GM12878 (cell line): ENCODE data around the gene SCP2. TPM values are rescaled to one million over a fixed set of nuclear protein-coding genes. Genes with fewer than 3 reads are reported as not detected.

Source experiments
- ATAC-seq: fragments of 200-7000 bp; cut with Tn5 transposase; 3 replicates; pipeline ENCODE4 v1.9.1; 2020; ENCODE audit warnings: mild to moderate bottlenecking, moderate library complexity
- BruUV-seq: library from RNA; stranded (reverse); fragments of 400-500 nt; replicated peaks from 2 replicates; lab custom pipeline; 2021; lab: Mats Ljungman, UMichigan
- CTCF ChIA-PET: fragments of 300-600 bp; sonication (Branson Sonifier 250); formaldehyde crosslinking; extraction: SDS; loops from one replicate; lab custom pipeline; 2021; ENCODE audit warnings: inconsistent platforms; lab: Yijun Ruan, JAX
- POLR2A ChIA-PET: fragments of 350-600 bp; formaldehyde crosslinking; extraction: SDS; loops from one replicate; lab custom pipeline; 2021; ENCODE audit warnings: inconsistent platforms; lab: Charles Lee
- RAD21 ChIA-PET: fragments of 300-600 bp; sonication (Branson Sonifier 250); formaldehyde crosslinking; loops from one replicate; lab custom pipeline; 2023; ENCODE audit warnings: antibody characterized with exemption; ENCODE audit not compliant: unreplicated experiment; lab: Charles Lee
- SMC1A ChIA-PET: fragments of 300-600 bp; sonication (Branson Sonifier 250); formaldehyde crosslinking; loops from one replicate; lab custom pipeline; 2023; ENCODE audit not compliant: unreplicated experiment, uncharacterized antibody; lab: Charles Lee
- DNase-seq: peaks from one replicate; pipeline ENCODE4 v3.0.0-alpha.2; 2011; ENCODE audit warnings: low read depth, low spot score
- FAIRE-seq: peaks from 3 replicates; lab custom pipeline; 2011; peaks lifted over from hg19 to GRCh38; lab: Jason Lieb, UNC
- H2AFZ ChIP-seq: 2 replicates; pipeline ENCODE4 v1.6.0; 2011; ENCODE audit warnings: low read depth, low read length, control low read depth; ENCODE audit not compliant: control insufficient read depth
- H3K27ac ChIP-seq: 2 replicates; pipeline ENCODE4 v1.5.1; 2011; ENCODE audit warnings: control low read depth; ENCODE audit not compliant: control insufficient read depth, insufficient read depth
- H3K27me3 ChIP-seq, 2 experiments: replicated peaks in 1 of 2; 2 replicates each; pipeline versions ENCODE4 v1.6.0 to v1.6.1; 2011; ENCODE audit warnings: low read length in 1 of 2; ENCODE audit not compliant: control insufficient read depth in 2 of 2, insufficient read depth in 2 of 2
- H3K36me3 ChIP-seq, 2 experiments: 2 replicates each; pipeline ENCODE4 v1.5.1; 2011; ENCODE audit warnings: low read length in 1 of 2; ENCODE audit not compliant: control insufficient read depth in 2 of 2, insufficient read depth in 2 of 2
- H3K4me1 ChIP-seq: 2 replicates; pipeline ENCODE4 v1.6.1; 2011; ENCODE audit warnings: mild to moderate bottlenecking, low read length, moderate library complexity, mixed read lengths; ENCODE audit not compliant: control insufficient read depth, insufficient read depth
- H3K4me2 ChIP-seq: 2 replicates; pipeline ENCODE4 v1.6.0; 2011; ENCODE audit warnings: control low read depth; ENCODE audit not compliant: control insufficient read depth, insufficient read depth
- H3K4me3 ChIP-seq: fragments of 200-600 bp; sonication (generic); 2 replicates; pipeline ENCODE4 v1.5.1; 2016
- H3K79me2 ChIP-seq: 2 replicates; pipeline ENCODE4 v1.6.0; 2011; ENCODE audit warnings: low read length; ENCODE audit not compliant: control insufficient read depth, insufficient read depth
- H3K9ac ChIP-seq: 2 replicates; pipeline ENCODE4 v1.8.0; 2011; ENCODE audit warnings: low read length, control low read depth, mixed read lengths; ENCODE audit not compliant: control insufficient read depth, insufficient read depth
- H3K9me3 ChIP-seq: replicated peaks from 3 replicates; pipeline ENCODE4 v1.5.1; 2011; ENCODE audit warnings: mild to moderate bottlenecking, low read length; ENCODE audit not compliant: control insufficient read depth, insufficient read depth
- H4K20me1 ChIP-seq: 2 replicates; pipeline ENCODE4 v1.6.0; 2011; ENCODE audit not compliant: control insufficient read depth, insufficient read depth
- CBFB ChIP-seq: IDR thresholded peaks from 2 replicates; pipeline ENCODE4 v1.6.1; 2016; ENCODE audit warnings: antibody characterized with exemption, low read depth
- JUNB ChIP-seq: IDR thresholded peaks from 2 replicates; pipeline ENCODE4 v1.6.1; 2016; ENCODE audit warnings: antibody characterized with exemption, mild to moderate bottlenecking
- LARP7 ChIP-seq: fragments of 450-650 bp; IDR thresholded peaks from 2 replicates; pipeline ENCODE4 v1.6.1; 2017; ENCODE audit warnings: mild to moderate bottlenecking
- MEF2A ChIP-seq: IDR thresholded peaks from 2 replicates; pipeline ENCODE4 v1.6.1; 2011; ENCODE audit warnings: low read depth, mild to moderate bottlenecking, low read length, moderate library complexity; ENCODE audit not compliant: insufficient read depth
- POLR2AphosphoS5 ChIP-seq: IDR thresholded peaks from 2 replicates; pipeline ENCODE4 v1.6.1; 2011; ENCODE audit warnings: mild to moderate bottlenecking, low read length, inconsistent platforms
- RAD21 ChIP-seq: IDR thresholded peaks from 2 replicates; pipeline ENCODE4 v1.6.1; 2011; ENCODE audit warnings: mild to moderate bottlenecking, low read depth, low read length, moderate library complexity; ENCODE audit not compliant: insufficient read depth
- RBBP5 ChIP-seq: fragments of 200-600 bp; sonication (generic); conservative IDR thresholded peaks from 2 replicates; pipeline ENCODE4 v1.6.1; 2016
- STAT3 ChIP-seq: IDR thresholded peaks from 2 replicates; pipeline ENCODE4 v1.6.1; 2011; ENCODE audit warnings: low read depth, low read length, improper control_type of control experiment
- WRNIP1 ChIP-seq: IDR thresholded peaks from 2 replicates; pipeline ENCODE4 v1.6.1; 2011; ENCODE audit warnings: low read depth, low read length, improper control_type of control experiment, borderline replicate concordance
- WGBS: methylation state at CpG from one replicate; pipeline ENCODE4 v1.1.6; 2016; ENCODE audit warnings: low lambda C conversion rate; ENCODE audit not compliant: insufficient replicate concordance, insufficient coverage; ENCODE audit errors: missing lambda C conversion rate; 5-methylcytosine and 5-hydroxymethylcytosine counted together
- in situ Hi-C: fragments of 300-500 bp; cut with MboI; formaldehyde crosslinking; loops from 9 replicates; pipeline ENCODE4 v1.14.3; 2018; ENCODE audit warnings: mixed read lengths
- intact Hi-C: fragments of 100-400 bp; cut with micrococcal nuclease; formaldehyde crosslinking; loops from one replicate; pipeline ENCODE4 v1.14.2; 2022; ENCODE audit not compliant: unreplicated experiment
- polyA plus RNA-seq, 11 experiments: library from polyadenylated mRNA; depleted of rRNA in 4 of 11; unstranded in 6 of 11; stranded (reverse) in 5 of 11; fragments of >200 nt; fragmentation: Nextera tagmentation in 4 of 11; fragmentation: Illumina TruSeq in 1 of 11; extraction: Ambion mirVana in 4 of 11; extraction: Trizol in 1 of 11; gene quantifications; 1 replicate in 1 of 11; 2 replicates in 10 of 11; pipeline versions ENCODE4 v1.2.1 to v1.2.3, GENCODE V29; 2011 to 2016; ENCODE audit warnings: inconsistent platforms in 2 of 11, missing spikeins in 2 of 11, low read depth in 1 of 11
- total RNA-seq, 4 experiments: library from RNA; depleted of rRNA in 3 of 4; stranded (reverse); fragments of >200 nt in 3 of 4; fragmentation: Illumina TruSeq in 1 of 4; extraction: Trizol in 1 of 4; gene quantifications; 2 replicates each; pipeline versions ENCODE4 v1.2.1 to v1.2.3, GENCODE V29; 2013 to 2021
- TF ChIP-seq, protein P1 (sequence below): fragments of 150-350 bp; IDR thresholded peaks from 2 replicates; pipeline ENCODE4 v1.6.1; 2016; ENCODE audit warnings: low read depth, low read length
- TF ChIP-seq, protein P2 (sequence below): fragments of 450-650 bp; formaldehyde crosslinking; IDR thresholded peaks from 2 replicates; pipeline ENCODE4 v1.4.0; 2022; ENCODE audit warnings: mild to moderate bottlenecking, moderate library complexity

Gene SCP2
- total and polyA plus RNA-seq, 10 of the 15 experiments (the other 5 are each of a cell fraction or from before 2014, with no cell fraction given) = 74.3 to 327 (median 127) TPM

DNA sequence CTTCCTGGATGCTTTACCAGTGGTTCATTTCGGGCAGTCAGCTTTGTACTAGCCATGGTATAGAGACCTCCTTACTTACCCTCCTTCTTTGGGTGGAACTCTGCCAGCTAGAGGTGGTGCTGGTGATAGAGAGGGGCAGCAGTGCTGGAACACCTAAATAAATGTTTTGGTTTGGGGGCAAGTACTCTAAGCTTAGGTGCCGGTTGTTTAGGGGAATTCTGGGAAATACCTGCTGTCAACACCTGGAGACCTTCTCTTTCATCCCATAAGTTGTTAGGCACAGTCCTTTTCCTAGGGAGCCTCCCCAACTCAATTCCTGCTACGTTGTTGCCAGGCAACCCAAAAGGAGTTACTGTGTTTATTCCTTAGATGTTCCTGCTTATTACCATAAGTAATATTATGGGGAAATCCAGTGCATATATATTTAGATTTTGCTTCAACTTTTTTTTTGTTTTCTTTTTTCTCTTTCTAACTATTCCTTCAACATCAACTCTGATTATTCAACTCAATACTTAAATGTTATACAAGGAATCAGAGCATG, 16.9 kb downstream of the SCP2 start:
- Histone ChIP-seq H3K27me3 (no peaks in the 10 kb centered on the region; a peak in 1 of 4 replicates), H3K9ac (no peak overlapping the region), H3K9me3 (no peaks in the 10 kb centered on the region), H3K4me3 (no peak overlapping the region), H3K79me2 (no peaks in the 10 kb centered on the region), H3K27ac (no peak overlapping the region), H3K4me1 (no peaks in the 10 kb centered on the region), H3K4me2 (no peak overlapping the region), H3K36me3 (no peaks in the 10 kb centered on the region), H2AFZ (no peak overlapping the region), H4K20me1 (no peaks in the 10 kb centered on the region)
- ChIA-PET RAD21 (no interaction called here), CTCF (no interaction called here), POLR2A (interaction anchor here (0.6 kb wide), 1 partner anchor 21 kb away, joined by 3 read pairs; no protein-coding TSS in a partner anchor), SMC1A (interaction anchor here (1.1 kb wide), 1 partner anchor 10 kb away, joined by 4 read pairs; no protein-coding TSS in a partner anchor)
- 56% methylated on average over 3 of the region's 3 CpGs for WGBS
- ATAC-seq (no peak), FAIRE-seq (no peak), DNase-seq (no peak)
- TF ChIP-seq JUNB = no peak
- TF ChIP-seq WRNIP1 = no peak
- TF ChIP-seq CBFB = no peak
- no peak for TF ChIP-seq LARP7
- no peak for TF ChIP-seq RAD21
- intact Hi-C loops = no loop called here
- in situ Hi-C loops = no loop called here
- no TSS peak for BruUV-seq

DNA sequence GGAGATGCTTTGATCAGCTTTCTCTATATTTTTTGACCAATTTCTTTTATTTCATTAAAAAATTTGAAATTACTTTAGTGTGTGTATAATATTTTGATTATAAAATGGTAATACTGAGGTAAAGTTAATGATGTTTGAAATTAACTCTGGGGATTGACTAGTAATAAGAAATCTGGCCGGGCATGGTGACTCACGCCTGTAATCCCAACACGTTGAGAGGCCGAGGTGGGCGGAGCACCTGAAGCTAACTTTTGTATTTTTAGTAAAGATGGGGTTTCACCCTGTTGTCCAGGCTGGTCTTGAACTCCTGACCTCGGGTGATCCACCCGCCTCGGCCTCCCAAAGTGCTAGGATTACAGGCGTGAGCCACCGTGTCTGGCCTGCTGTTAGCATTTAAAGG, 17.5 kb downstream of the SCP2 start:
- FAIRE-seq = no peak
- 64% methylated on average over 10 of the region's 10 CpGs for WGBS
- POLR2A ChIA-PET = interaction anchor here (0.6 kb wide), 1 partner anchor 21 kb away, joined by 3 read pairs; no protein-coding TSS in a partner anchor

More for the DNA sequence above, 17.5 kb downstream of the SCP2 start:
- Histone ChIP-seq H3K4me1 (no peaks in the 10 kb centered on the region), H4K20me1 (no peaks in the 10 kb centered on the region), H3K4me3 (no peak overlapping the region), H3K27ac (no peak overlapping the region), H3K9me3 (no peaks in the 10 kb centered on the region), H3K36me3 (no peaks in the 10 kb centered on the region), H2AFZ (no peak overlapping the region), H3K27me3 (no peaks in the 10 kb centered on the region), H3K9ac (no peak overlapping the region)
- no TSS peak for BruUV-seq
- in situ Hi-C loops = no loop called here
- no peak for DNase-seq
- ChIA-PET CTCF (no interaction called here), SMC1A (interaction anchor here (1.1 kb wide), 1 partner anchor 9 kb away, joined by 4 read pairs; no protein-coding TSS in a partner anchor), RAD21 (no interaction called here)
- TF ChIP-seq POLR2AphosphoS5 = no peak
- TF ChIP-seq, protein P1, sequence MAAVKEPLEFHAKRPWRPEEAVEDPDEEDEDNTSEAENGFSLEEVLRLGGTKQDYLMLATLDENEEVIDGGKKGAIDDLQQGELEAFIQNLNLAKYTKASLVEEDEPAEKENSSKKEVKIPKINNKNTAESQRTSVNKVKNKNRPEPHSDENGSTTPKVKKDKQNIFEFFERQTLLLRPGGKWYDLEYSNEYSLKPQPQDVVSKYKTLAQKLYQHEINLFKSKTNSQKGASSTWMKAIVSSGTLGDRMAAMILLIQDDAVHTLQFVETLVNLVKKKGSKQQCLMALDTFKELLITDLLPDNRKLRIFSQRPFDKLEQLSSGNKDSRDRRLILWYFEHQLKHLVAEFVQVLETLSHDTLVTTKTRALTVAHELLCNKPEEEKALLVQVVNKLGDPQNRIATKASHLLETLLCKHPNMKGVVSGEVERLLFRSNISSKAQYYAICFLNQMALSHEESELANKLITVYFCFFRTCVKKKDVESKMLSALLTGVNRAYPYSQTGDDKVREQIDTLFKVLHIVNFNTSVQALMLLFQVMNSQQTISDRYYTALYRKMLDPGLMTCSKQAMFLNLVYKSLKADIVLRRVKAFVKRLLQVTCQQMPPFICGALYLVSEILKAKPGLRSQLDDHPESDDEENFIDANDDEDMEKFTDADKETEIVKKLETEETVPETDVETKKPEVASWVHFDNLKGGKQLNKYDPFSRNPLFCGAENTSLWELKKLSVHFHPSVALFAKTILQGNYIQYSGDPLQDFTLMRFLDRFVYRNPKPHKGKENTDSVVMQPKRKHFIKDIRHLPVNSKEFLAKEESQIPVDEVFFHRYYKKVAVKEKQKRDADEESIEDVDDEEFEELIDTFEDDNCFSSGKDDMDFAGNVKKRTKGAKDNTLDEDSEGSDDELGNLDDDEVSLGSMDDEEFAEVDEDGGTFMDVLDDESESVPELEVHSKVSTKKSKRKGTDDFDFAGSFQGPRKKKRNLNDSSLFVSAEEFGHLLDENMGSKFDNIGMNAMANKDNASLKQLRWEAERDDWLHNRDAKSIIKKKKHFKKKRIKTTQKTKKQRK = no peak
- TF ChIP-seq STAT3 = no peak
- no peak for TF ChIP-seq MEF2A
- no peak for TF ChIP-seq RBBP5
- TF ChIP-seq, protein P2, sequence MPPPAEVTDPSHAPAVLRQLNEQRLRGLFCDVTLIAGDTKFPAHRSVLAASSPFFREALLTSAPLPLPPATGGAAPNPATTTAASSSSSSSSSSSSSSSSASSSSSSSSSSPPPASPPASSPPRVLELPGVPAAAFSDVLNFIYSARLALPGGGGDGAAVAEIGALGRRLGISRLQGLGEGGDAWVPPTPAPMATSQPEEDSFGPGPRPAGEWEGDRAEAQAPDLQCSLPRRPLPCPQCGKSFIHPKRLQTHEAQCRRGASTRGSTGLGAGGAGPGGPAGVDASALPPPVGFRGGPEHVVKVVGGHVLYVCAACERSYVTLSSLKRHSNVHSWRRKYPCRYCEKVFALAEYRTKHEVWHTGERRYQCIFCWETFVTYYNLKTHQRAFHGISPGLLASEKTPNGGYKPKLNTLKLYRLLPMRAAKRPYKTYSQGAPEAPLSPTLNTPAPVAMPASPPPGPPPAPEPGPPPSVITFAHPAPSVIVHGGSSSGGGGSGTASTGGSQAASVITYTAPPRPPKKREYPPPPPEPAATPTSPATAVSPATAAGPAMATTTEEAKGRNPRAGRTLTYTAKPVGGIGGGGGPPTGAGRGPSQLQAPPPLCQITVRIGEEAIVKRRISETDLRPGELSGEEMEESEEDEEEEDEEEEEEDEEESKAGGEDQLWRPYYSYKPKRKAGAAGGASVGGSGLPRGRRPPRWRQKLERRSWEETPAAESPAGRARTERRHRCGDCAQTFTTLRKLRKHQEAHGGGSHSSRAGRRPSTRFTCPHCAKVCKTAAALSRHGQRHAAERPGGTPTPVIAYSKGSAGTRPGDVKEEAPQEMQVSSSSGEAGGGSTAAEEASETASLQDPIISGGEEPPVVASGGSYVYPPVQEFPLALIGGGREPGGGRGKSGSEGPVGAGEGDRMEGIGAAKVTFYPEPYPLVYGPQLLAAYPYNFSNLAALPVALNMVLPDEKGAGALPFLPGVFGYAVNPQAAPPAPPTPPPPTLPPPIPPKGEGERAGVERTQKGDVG = no peak
- TF ChIP-seq, all 136 proteins: peak for 0
- no peak overlapping the region for H3K4me2 ChIP-seq
- ATAC-seq = no peak
- intact Hi-C loops = no loop called here
- H3K79me2 ChIP-seq = no peaks in the 10 kb centered on the region
